HepG2 (cell line): ENCODE measurements around the gene NR2C1.

Experiments used
- CTCF ChIP-seq: sonication (generic); formaldehyde crosslinking; IDR thresholded peaks from 2 replicates; pipeline ENCODE4 v1.5.0; 2020; ENCODE audit warnings: mild to moderate bottlenecking, missing genetic modification reagents, moderate library complexity
- STAG1 ChIP-seq: sonication (generic); formaldehyde crosslinking; IDR thresholded peaks from 2 replicates; pipeline ENCODE4 v1.4.0; 2020; ENCODE audit warnings: missing genetic modification reagents
- ZNF567 ChIP-seq: sonication (generic); formaldehyde crosslinking; IDR thresholded peaks from 2 replicates; pipeline ENCODE4 v1.8.1; 2023; ENCODE audit warnings: mild to moderate bottlenecking, missing genetic modification reagents, borderline replicate concordance

- TF ChIP-seq CTCF (CRISPR knock-in tag): no peak
- no peak for TF ChIP-seq STAG1
- no peak for TF ChIP-seq ZNF567 (CRISPR knock-in tag)
These were observed 90.1 kb downstream of the NR2C1 start for GRCh38 chr12:94983321-94983720.
